Dermis blood vessel endothelial cell (primary cell): Measurements from ENCODE around the gene DPP6. TPM values are rescaled to one million over a fixed set of nuclear protein-coding genes. Genes with fewer than 3 reads are reported as not detected.

ENCODE experiments used
- DNase-seq: peaks from one replicate; pipeline ENCODE4 v3.0.0; 2010
- total RNA-seq: library from RNA; depleted of rRNA; stranded (reverse); fragments of >200 nt; gene quantifications from 2 replicates; pipeline ENCODE4 v1.2.3, GENCODE V29; 2014

Gene DPP6
- total RNA-seq, 1 donor from 2014 or later, result not detected

- no peak for DNase-seq
Observed at GRCh38 chr7:154781369-154782303, 729.4 kb downstream of the DPP6 start.

DNA sequence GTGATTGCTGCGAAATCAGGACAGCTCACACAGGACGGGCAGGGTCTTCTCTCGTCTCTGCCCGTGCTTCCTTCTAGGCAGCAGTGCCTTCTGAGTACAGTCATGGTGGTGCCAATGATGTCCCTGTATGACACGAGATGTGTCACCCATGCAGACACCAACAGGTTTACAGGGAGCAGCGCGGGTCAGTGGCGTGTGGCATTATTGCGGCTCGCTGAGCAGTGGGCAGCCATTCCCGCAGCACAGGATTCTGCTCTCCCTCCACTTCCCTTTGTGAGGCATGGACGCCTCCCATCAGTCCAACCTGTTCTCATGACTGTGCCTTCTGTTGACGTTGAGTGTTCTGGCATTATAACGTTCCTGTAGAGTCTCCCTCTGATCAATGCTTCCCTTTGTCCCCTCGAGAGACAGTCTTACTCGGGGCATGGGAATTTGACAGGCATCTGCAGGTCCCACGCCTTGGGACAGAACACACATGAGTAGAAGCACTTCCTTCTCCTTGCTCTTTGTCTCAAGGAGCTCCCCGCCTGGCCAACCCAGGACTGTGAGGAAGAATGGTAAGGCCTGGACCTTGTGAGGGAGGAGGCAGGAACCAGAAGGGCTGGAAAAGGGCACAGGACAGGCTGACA is 731.2 kb downstream of the DPP6 start:
- no peak for DNase-seq

GRCh38 chr7:154785898-154786297 is 733.7 kb downstream of the DPP6 start:
- no peak for DNase-seq

GRCh38 chr7:154789404-154789803 is 737.2 kb downstream of the DPP6 start:
- no peak for DNase-seq

DNA sequence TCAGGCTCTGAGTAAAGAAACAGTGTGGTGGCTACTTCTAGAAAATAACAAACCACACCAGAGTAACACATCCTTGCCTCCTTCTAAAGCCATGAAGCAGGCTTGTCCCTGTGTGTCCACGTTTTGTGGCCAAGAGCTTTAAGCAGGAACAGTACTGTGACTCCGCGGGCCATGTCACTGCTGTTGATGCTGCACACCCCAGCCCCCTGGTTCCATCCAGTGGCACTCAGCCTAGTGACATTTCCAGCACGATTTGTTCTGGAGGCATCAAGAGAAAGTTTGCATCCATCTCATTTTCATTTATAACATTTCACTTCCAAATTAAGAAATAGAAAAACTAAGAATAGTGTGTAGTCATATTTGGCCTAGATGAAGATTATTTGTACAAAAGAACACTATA is 739.4 kb downstream of the DPP6 start:
- DNase-seq, result no peak

DNA sequence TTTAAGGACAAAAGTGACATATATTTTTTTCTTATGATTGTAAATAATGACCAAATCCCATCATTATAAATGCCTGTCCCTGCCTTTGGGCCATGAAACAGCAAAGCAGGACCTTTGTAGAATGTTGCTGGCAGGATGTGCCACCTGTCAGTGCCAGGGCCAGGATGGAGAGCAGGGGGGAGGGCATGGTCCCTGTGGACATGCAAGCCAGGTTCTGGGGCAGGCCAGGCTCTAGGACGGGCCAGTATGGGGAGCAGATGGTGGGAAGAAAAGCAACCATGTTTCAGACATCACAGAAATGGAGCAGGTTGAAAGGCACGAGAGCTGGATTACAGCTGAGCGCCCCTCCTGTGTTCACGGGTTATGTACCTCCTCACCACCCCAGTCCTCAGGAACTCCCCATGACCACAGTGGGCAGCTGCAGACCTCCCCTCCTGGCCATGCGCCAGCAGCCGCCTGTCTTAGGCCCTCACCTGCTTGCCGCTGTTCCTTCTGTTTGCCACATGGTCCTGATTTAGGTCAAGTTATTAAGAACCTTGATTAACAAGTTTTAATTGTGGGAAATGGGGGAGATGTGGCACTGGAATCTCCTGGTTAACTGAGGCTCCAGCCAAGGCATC is 740.3 kb downstream of the DPP6 start:
- no peak for DNase-seq

DNA sequence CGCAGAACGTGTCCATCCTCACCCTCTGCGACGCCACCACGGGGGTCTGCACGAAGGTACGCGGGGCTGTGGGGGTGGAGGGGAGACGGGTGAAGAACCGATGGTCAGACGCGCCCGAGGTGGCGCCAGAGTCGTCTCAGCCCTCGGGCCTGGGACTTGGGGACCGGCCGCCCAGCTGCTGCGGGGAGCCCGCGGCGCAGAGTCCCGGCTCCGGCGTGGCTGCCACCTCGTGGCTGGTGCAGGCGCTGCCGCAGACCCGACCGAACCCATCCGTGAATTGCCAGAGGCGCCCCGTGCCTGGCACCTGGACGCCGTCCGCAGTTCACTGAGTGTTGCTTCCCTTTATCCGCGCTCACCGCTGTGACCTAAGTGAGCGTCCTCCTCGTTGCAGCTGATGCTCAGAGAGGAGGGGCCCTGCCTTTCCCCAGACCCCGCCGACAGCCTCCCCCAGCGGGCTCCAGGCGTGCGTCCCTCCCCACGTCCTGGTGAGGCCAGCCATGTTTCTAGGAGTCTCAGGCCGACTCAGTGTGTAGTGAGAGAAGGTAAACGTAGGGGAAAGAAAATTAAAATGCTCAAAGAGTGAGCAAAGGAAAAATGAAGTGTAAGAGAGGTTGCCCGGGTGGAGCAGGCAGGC is 742.1 kb downstream of the DPP6 start:
- DNase-seq, result no peak

- DNase-seq, result no peak
Observed at GRCh38 chr7:154795014-154795413, 742.8 kb downstream of the DPP6 start.

DNA sequence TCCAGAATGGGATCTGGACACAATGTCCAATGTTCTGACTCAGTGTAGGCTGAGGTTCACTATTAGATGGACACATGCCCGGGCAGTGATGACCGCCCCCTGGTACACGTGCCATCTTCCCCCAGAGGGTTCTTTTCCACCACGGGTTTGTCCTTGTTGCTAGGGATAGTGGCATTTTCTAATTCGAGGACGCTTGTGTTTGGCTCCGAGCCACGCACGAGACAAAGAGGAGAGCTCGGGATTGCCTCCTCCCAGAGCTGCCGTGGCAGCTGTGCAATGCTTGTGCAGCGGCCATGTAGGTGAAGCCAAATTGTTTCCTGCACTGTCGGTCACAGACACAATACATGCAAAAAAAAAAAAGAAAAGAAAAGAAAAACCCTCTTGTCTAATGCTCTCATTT is 743.2 kb downstream of the DPP6 start:
- no peak for DNase-seq

GRCh38 chr7:154804449-154804848 is 752.3 kb downstream of the DPP6 start:
- DNase-seq, result no peak

DNA sequence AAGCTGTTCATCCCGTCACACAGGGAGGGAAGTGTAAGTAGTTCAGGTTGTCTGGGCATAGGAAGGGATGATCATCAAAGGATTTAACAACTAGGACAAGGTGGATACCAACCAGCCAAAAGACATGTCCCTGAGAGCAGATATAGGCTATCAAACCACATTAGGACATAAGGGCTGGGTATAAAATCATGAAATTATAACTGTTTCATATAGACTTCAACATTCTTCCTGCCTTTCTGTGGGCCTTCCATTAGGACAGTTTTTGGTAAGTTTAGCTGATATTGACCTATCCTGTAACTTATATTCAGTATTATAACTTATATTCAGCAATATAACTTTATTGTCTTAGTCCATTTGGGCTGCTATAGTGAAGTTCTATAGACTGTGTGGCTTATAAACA is 759.8 kb downstream of the DPP6 start:
- no peak for DNase-seq

GRCh38 chr7:154817224-154817896 is 765.2 kb downstream of the DPP6 start:
- DNase-seq, result no peak

DNA sequence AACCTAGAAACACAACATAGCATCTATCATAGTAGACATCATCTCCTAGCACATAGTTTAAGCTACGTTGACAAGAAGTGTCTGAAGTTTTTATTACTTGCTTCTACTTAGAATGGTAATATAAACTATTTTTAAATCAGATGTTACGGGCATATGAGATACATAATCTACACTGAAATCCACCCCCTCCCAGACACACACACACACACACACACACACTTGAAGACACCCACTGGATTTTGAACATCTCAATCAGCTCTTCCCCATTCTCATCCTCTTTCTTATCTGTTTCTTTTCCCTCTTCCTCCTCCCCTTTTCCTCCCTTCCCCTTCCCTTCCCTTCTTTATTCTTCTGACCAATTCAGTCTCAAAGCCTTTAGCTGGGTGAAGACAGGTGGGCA is 774.8 kb downstream of the DPP6 start:
- no peak for DNase-seq

DNA sequence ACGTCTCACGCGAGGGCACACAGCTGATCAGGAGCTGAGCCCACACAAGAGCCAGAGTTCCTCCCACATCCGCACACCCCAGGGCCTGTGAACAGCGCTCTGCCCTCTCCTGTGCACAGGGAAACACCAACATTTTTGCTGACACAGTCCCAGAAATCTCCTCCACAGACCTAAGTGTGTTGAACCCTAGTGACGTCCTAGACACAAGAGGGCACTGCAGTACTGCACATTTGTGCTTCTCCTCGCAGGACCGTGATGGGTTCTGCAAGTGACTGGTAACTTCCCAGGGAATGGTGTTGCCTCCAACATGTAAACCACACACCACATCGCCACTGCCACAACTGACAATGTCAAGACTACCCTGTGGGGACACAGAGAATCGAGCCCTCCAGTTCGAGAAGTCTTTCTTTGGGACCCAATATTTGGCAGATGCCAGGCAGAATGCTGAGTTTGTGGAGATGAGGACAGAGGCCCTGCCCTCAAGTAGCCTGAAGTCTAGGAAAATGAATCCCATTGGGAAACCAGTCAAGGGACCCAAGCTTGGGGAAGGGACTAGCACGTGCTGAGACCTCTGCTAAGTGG is 780.5 kb downstream of the DPP6 start:
- no peak for DNase-seq

- DNase-seq, result no peak
Observed at GRCh38 chr7:154836021-154836448, 783.8 kb downstream of the DPP6 start.

DNA sequence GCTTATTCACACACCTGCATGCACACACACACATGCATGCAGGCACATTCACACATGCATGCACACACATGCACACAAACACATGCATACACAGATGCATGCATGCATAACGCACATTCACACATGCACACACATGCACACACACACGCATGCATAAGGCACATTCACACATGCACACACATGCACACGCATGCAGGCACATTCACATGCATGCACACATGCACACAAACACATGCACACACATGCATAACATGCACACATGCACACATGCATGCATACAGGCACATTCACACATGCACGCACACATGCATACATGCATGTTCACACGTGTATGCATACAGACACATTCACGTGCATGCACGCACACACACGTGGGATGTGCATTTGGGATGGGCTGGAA is 784.9 kb downstream of the DPP6 start:
- no peak for DNase-seq

DNA sequence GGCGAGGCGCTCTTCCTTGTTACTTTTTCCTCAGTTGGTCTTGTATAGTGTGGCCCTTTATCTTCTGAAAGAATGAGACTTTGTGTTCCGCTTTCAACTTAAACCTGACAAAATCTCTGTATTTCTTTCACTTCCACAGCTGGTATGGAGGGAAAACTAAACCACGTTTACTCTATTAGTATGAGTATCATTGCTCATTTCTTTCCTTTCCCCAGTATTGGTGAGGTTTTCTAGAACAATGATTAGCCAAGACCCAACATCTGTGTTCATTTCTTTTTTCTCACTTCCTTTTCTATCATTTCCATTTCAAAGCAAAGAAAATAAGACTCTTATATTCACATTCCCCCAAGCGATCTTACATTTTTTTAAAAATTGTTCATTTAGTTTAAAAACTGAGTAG is 785.4 kb downstream of the DPP6 start:
- DNase-seq, result no peak

GRCh38 chr7:154840086-154840485 is 787.9 kb downstream of the DPP6 start:
- DNase-seq, result no peak

- DNase-seq, result no peak
Observed at GRCh38 chr7:154841731-154842331, 789.6 kb downstream of the DPP6 start.

DNA sequence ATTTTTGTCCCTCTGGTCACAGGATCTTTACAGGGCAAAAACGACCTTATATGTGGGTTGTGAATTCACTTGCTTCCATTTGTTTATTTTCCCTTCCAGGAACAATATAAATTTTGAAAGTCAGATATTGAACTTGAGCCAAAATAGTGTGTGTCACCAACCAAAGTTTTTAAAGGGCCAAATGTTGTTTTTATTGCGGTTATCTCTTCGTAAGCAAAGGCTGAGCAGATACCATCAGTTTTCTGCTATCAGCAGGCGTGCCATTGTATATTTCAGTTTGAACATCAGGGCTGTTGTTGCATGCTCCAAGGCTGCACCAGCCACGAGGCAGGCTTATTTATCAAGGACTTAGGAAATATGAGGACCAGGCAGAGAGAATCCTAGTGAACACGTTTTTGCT is 790.4 kb downstream of the DPP6 start:
- DNase-seq, result no peak

DNA sequence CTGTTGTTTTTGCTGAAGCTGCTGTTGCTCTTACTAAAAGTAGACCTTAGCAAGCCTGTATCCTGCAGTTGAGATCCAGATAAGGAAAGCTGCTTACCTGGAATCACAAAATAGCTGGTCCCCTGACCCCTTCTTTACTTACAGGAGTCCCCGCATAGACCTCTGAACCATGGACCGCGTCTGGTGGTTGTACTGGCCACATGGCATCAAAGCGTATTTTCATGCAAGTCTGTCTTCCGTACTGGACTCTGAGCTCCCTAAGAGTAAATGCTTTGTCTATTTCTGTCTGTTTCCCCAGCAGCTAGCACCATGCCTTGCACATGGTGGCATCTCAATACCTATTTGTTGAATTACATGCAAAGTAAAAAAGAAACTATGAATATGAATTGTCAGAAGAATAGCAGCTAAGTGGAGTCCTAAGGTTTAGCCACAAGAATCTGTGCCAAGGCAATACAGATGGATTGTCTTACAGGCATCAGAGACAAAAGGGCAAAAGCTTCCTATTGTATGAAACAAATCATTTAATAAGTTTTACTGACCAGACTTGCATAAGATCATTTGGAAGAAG is 791.6 kb downstream of the DPP6 start:
- DNase-seq, result no peak
